Lung (tissue), 12 donors: Measurements from ENCODE around the gene PAPSS2. TPM values are rescaled to one million over a fixed set of nuclear protein-coding genes. Genes with fewer than 3 reads are reported as not detected.

Source experiments
- ATAC-seq: fragments of 200-7000 bp; cut with Tn5 transposase; one replicate; pipeline ENCODE4 v1.9.1; 2020; ENCODE audit warnings: moderate number of reproducible peaks; ENCODE audit not compliant: insufficient read depth, low FRiP score
- DNase-seq, 3 donors: peaks; one replicate each; pipeline ENCODE4 v3.0.0-alpha.2; 2013 to 2017
- H3K27ac ChIP-seq, 2 donors: one replicate each; pipeline ENCODE4 v1.5.1; 2013; ENCODE audit warnings: mild to moderate bottlenecking in 2 of 2, moderate library complexity in 2 of 2, control low read depth in 1 of 2, inconsistent platforms in 1 of 2, low read depth in 1 of 2, low read length in 1 of 2
- H3K27me3 ChIP-seq, 3 donors: one replicate each; pipeline ENCODE4 v1.5.1; 2013; ENCODE audit warnings: low read length in 2 of 3; ENCODE audit not compliant: control insufficient read depth in 3 of 3, insufficient read depth in 3 of 3
- H3K36me3 ChIP-seq, 4 donors: one replicate each; pipeline ENCODE4 v1.5.1; 2013; ENCODE audit warnings: low read length in 4 of 4, mild to moderate bottlenecking in 1 of 4, moderate library complexity in 1 of 4; ENCODE audit not compliant: control insufficient read depth in 4 of 4, insufficient read depth in 4 of 4
- H3K4me1 ChIP-seq, 5 donors: one replicate each; pipeline ENCODE4 v1.5.1; 2013; ENCODE audit warnings: low read length in 5 of 5, mild to moderate bottlenecking in 2 of 5, moderate library complexity in 1 of 5; ENCODE audit not compliant: control insufficient read depth in 5 of 5, insufficient read depth in 5 of 5
- H3K4me3 ChIP-seq: one replicate; pipeline ENCODE4 v1.5.1; 2013; ENCODE audit warnings: mild to moderate bottlenecking, control low read depth, moderate library complexity
- H3K9ac ChIP-seq, 2 donors: one replicate each; pipeline ENCODE4 v1.5.1; 2013; ENCODE audit warnings: low read length in 2 of 2, control low read depth in 1 of 2; ENCODE audit not compliant: insufficient read depth in 1 of 2
- H3K9me3 ChIP-seq, 4 donors: one replicate each; pipeline ENCODE4 v1.5.1; 2013; ENCODE audit warnings: low read length in 3 of 4, mild to moderate bottlenecking in 1 of 4, moderate library complexity in 1 of 4; ENCODE audit not compliant: control insufficient read depth in 4 of 4, insufficient read depth in 3 of 4
- WGBS, 2 donors: extraction: QIAGEN DNeasy Blood & Tissue Kit; methylation state at CpG; one replicate each; pipeline ENCODE4 v1.1.7; 2013; 5-methylcytosine and 5-hydroxymethylcytosine counted together
- polyA plus RNA-seq, 2 donors: library from polyadenylated mRNA; stranded (reverse); fragments of 200-250 nt; gene quantifications; one replicate each; pipeline ENCODE4 v1.2.1, GENCODE V29; 2013
- total RNA-seq, 2 donors: library from RNA; depleted of rRNA in 1 of 2; stranded (reverse); fragments of >200 nt in 1 of 2; gene quantifications; one replicate each; pipeline ENCODE4 v1.2.1, GENCODE V29; 2014 to 2021
- TF ChIP-seq, protein P1 (sequence below): IDR thresholded peaks from 2 replicates; pipeline ENCODE4 v1.5.1; 2012; ENCODE audit warnings: mild to moderate bottlenecking; ENCODE audit errors: control extremely low read depth, extremely low read depth
- donor health status: control.
- donor health status: control.
- donor health status: Bipolar disorder and iron deficiency.
- donor health status: healthy.
- donor health status: DM: yes; HTN: yes; CAD: no.

Gene PAPSS2
- total and polyA plus RNA-seq, 4 donors: 29.0 to 107 (median 81.1) TPM

DNA sequence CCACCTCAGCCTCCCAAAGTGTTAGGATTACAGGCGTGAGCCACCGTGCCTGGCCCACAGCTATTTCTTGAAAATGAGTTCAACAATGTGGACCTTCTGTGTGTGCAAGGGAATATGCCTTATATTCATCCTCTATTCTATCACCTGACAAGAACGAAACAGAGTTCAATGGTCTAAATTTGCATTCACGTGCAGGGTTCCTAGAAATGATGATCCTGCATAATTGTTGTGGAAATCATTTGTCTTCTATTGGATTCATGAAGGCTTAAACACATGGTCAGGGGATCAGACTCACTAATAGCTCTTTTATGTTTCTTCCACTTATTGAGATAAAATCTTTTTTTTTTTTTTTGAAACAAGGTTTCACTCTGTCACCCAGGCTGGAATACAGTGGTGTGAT is 23.7 kb downstream of the PAPSS2 start:
- Histone ChIP-seq H3K9ac (no peak overlapping the region), H3K36me3 (peaks cover 0 to 5% (median 3%) of the 10 kb centered on the region in 4 donors), H3K4me1 (peaks cover 3 to 10% (median 6%) of the 10 kb centered on the region in 5 donors), H3K9me3 (no peaks in the 10 kb centered on the region), H3K27me3 (no peaks in the 10 kb centered on the region), H3K27ac (no peak overlapping the region), H3K4me3 (no peak overlapping the region)
- WGBS, 2 donors: 96 to 99% methylated on average over 4 of the region's 4 CpGs
- DNase-seq: no peak
- TF ChIP-seq, protein P1, sequence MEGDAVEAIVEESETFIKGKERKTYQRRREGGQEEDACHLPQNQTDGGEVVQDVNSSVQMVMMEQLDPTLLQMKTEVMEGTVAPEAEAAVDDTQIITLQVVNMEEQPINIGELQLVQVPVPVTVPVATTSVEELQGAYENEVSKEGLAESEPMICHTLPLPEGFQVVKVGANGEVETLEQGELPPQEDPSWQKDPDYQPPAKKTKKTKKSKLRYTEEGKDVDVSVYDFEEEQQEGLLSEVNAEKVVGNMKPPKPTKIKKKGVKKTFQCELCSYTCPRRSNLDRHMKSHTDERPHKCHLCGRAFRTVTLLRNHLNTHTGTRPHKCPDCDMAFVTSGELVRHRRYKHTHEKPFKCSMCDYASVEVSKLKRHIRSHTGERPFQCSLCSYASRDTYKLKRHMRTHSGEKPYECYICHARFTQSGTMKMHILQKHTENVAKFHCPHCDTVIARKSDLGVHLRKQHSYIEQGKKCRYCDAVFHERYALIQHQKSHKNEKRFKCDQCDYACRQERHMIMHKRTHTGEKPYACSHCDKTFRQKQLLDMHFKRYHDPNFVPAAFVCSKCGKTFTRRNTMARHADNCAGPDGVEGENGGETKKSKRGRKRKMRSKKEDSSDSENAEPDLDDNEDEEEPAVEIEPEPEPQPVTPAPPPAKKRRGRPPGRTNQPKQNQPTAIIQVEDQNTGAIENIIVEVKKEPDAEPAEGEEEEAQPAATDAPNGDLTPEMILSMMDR: no peak
- ATAC-seq: no peak

GRCh38 chr10:87684001-87684638 is 24.4 kb downstream of the PAPSS2 start:
- Histone ChIP-seq H3K9ac (no peak overlapping the region), H3K36me3 (peaks cover 0 to 5% (median 1%) of the 10 kb centered on the region in 4 donors), H3K4me3 (no peak overlapping the region), H3K27me3 (no peaks in the 10 kb centered on the region), H3K9me3 (no peaks in the 10 kb centered on the region), H3K4me1 (peaks cover 3 to 10% (median 6%) of the 10 kb centered on the region in 5 donors), H3K27ac (no peak overlapping the region)
- ATAC-seq: no peak
- 77 to 78% methylated on average over 7 of the region's 7 CpGs for WGBS, 2 donors
- TF ChIP-seq, protein P1: no peak
- DNase-seq: no peak

- ATAC-seq (peak; percentile 41), DNase-seq (peak in 2 of 3 donors; percentile 43 to 54)
- peaks cover 0 to 5% (median 1%) of the 10 kb centered on the region in 4 donors for H3K36me3 ChIP-seq
- H3K27ac ChIP-seq: peak overlapping the region in 1 of 2 donors; percentile 67
- no peaks in the 10 kb centered on the region for H3K27me3 ChIP-seq
- peaks cover 3 to 10% (median 8%) of the 10 kb centered on the region in 5 donors for H3K4me1 ChIP-seq
- H3K9ac ChIP-seq: no peak overlapping the region
- WGBS, 2 donors: 61 to 80% methylated on average over 5 of the region's 5 CpGs
- no peak overlapping the region for H3K4me3 ChIP-seq
- H3K9me3 ChIP-seq: no peaks in the 10 kb centered on the region
- TF ChIP-seq, protein P1: no peak
Observed at GRCh38 chr10:87685832-87686574, 26.3 kb downstream of the PAPSS2 start.
